ENCODE measurements around the gene ANGPTL7. TPM values are rescaled to one million over a fixed set of nuclear protein-coding genes. Genes with fewer than 3 reads are reported as not detected.

The ANGPTL7 gene
- polyA plus RNA-seq, 1 donor (not counting 4 experiments of a cell fraction or from before 2014, with no cell fraction given), result not detected

- H2AFZ ChIP-seq (ENCODE audit: control insufficient read depth, low read length), result no peak overlapping the region
- no peaks in the 10 kb centered on the region for H3K9me1 ChIP-seq (ENCODE audit: control insufficient read depth, extremely low read depth, insufficient read depth, low read length)
- H3K4me3 ChIP-seq (ENCODE audit: control insufficient read depth in 2 of 3, extremely low read depth in 1 of 3, insufficient read depth in 2 of 3, low read depth in 1 of 3, low read length in 3 of 3), result no peak overlapping the region
- DNase-seq (ENCODE audit: low read depth, low spot score), result peak; percentile 19
- no peaks in the 10 kb centered on the region for H3K9me3 ChIP-seq (ENCODE audit: control insufficient read depth, low read depth, low read length)
- no peak overlapping the region for H3K27ac ChIP-seq (ENCODE audit: control insufficient read depth, insufficient read depth, low read length)
- dilution Hi-C loops (cut with MboI; ENCODE audit: extremely low pct_ligation_motif_present, low sequenced_read_pairs), result no loop called here
- TF ChIP-seq EZH2 (IDR thresholded peaks at IDR 0.05; ENCODE audit: low read length), result no peak
- H3K36me3 ChIP-seq (ENCODE audit: control insufficient read depth in 2 of 2, extremely low read depth in 1 of 2, insufficient read depth in 2 of 2, low read length in 2 of 2), result peaks cover 16 to 26% of the 10 kb centered on the region in 2 experiments
- no peaks in the 10 kb centered on the region for H4K20me1 ChIP-seq (ENCODE audit: control insufficient read depth, extremely low read depth, insufficient read depth, low read length)
- no peaks in the 10 kb centered on the region for H3K27me3 ChIP-seq (ENCODE audit: control insufficient read depth, extremely low read depth, insufficient read depth, low read length)
- no peak overlapping the region for H3K9ac ChIP-seq (ENCODE audit: control insufficient read depth, extremely low read depth, insufficient read depth, low read length)
- H3K79me2 ChIP-seq (ENCODE audit: control insufficient read depth, insufficient read depth, low read length), result no peaks in the 10 kb centered on the region
- H3K4me1 ChIP-seq (ENCODE audit: control insufficient read depth, extremely low read depth, insufficient read depth, low read length), result peaks cover 39% of the 10 kb centered on the region
- H3K4me2 ChIP-seq (ENCODE audit: control insufficient read depth, extremely low read depth, insufficient read depth, low read depth, low read length), result peak overlapping the region; percentile 31
- peak; percentile 77 for FAIRE-seq
Observed at GRCh38 chr1:11147197-11147770, 41.9 kb upstream of the ANGPTL7 start.

- H3K27ac ChIP-seq (ENCODE audit: control insufficient read depth, insufficient read depth, low read length), result no peak overlapping the region
- TF ChIP-seq EZH2 (IDR thresholded peaks at IDR 0.05; ENCODE audit: low read length), result no peak
- TF ChIP-seq, protein P1, sequence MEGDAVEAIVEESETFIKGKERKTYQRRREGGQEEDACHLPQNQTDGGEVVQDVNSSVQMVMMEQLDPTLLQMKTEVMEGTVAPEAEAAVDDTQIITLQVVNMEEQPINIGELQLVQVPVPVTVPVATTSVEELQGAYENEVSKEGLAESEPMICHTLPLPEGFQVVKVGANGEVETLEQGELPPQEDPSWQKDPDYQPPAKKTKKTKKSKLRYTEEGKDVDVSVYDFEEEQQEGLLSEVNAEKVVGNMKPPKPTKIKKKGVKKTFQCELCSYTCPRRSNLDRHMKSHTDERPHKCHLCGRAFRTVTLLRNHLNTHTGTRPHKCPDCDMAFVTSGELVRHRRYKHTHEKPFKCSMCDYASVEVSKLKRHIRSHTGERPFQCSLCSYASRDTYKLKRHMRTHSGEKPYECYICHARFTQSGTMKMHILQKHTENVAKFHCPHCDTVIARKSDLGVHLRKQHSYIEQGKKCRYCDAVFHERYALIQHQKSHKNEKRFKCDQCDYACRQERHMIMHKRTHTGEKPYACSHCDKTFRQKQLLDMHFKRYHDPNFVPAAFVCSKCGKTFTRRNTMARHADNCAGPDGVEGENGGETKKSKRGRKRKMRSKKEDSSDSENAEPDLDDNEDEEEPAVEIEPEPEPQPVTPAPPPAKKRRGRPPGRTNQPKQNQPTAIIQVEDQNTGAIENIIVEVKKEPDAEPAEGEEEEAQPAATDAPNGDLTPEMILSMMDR (optimal IDR thresholded peaks at IDR 0.05 in 1 of 3, IDR thresholded peaks at IDR 0.05 in 1 of 3, conservative IDR thresholded peaks at IDR 0.05 in 1 of 3; ENCODE audit: extremely low read depth in 1 of 3, insufficient read depth in 2 of 3, low read length in 3 of 3), result no peak
- no peak for FAIRE-seq
- H3K4me3 ChIP-seq (ENCODE audit: control insufficient read depth in 2 of 3, extremely low read depth in 1 of 3, insufficient read depth in 2 of 3, low read depth in 1 of 3, low read length in 3 of 3), result no peak overlapping the region
- H4K20me1 ChIP-seq (ENCODE audit: control insufficient read depth, extremely low read depth, insufficient read depth, low read length), result no peaks in the 10 kb centered on the region
- no peak for DNase-seq (ENCODE audit: low read depth, low spot score)
- H3K4me1 ChIP-seq (ENCODE audit: control insufficient read depth, extremely low read depth, insufficient read depth, low read length), result peaks cover 24% of the 10 kb centered on the region
- dilution Hi-C loops (cut with MboI; ENCODE audit: extremely low pct_ligation_motif_present, low sequenced_read_pairs), result no loop called here
- H3K27me3 ChIP-seq (ENCODE audit: control insufficient read depth, extremely low read depth, insufficient read depth, low read length), result no peaks in the 10 kb centered on the region
- H3K79me2 ChIP-seq (ENCODE audit: control insufficient read depth, insufficient read depth, low read length), result no peaks in the 10 kb centered on the region
- H3K9ac ChIP-seq (ENCODE audit: control insufficient read depth, extremely low read depth, insufficient read depth, low read length), result no peak overlapping the region
- no peaks in the 10 kb centered on the region for H3K9me3 ChIP-seq (ENCODE audit: control insufficient read depth, low read depth, low read length)
- H3K9me1 ChIP-seq (ENCODE audit: control insufficient read depth, extremely low read depth, insufficient read depth, low read length), result no peaks in the 10 kb centered on the region
- no peak overlapping the region for H2AFZ ChIP-seq (ENCODE audit: control insufficient read depth, low read length)
- peaks cover 16 to 25% of the 10 kb centered on the region in 2 experiments for H3K36me3 ChIP-seq (ENCODE audit: control insufficient read depth in 2 of 2, extremely low read depth in 1 of 2, insufficient read depth in 2 of 2, low read length in 2 of 2)
- H3K4me2 ChIP-seq (ENCODE audit: control insufficient read depth, extremely low read depth, insufficient read depth, low read depth, low read length), result no peak overlapping the region
Observed at GRCh38 chr1:11150326-11150725, 38.8 kb upstream of the ANGPTL7 start.

GRCh38 chr1:11151114-11151513, 38.0 kb upstream of the ANGPTL7 start:
- Histone ChIP-seq H3K9me1 (ENCODE audit: control insufficient read depth, extremely low read depth, insufficient read depth, low read length) (no peaks in the 10 kb centered on the region), H3K4me2 (ENCODE audit: control insufficient read depth, extremely low read depth, insufficient read depth, low read depth, low read length) (no peak overlapping the region), H2AFZ (ENCODE audit: control insufficient read depth, low read length) (no peak overlapping the region), H3K4me3 (ENCODE audit: control insufficient read depth in 2 of 3, extremely low read depth in 1 of 3, insufficient read depth in 2 of 3, low read depth in 1 of 3, low read length in 3 of 3) (no peak overlapping the region), H3K36me3 (ENCODE audit: control insufficient read depth in 2 of 2, extremely low read depth in 1 of 2, insufficient read depth in 2 of 2, low read length in 2 of 2) (peaks cover 14 to 25% of the 10 kb centered on the region in 2 experiments), H4K20me1 (ENCODE audit: control insufficient read depth, extremely low read depth, insufficient read depth, low read length) (no peaks in the 10 kb centered on the region), H3K9ac (ENCODE audit: control insufficient read depth, extremely low read depth, insufficient read depth, low read length) (no peak overlapping the region), H3K9me3 (ENCODE audit: control insufficient read depth, low read depth, low read length) (no peaks in the 10 kb centered on the region), H3K27ac (ENCODE audit: control insufficient read depth, insufficient read depth, low read length) (no peak overlapping the region), H3K27me3 (ENCODE audit: control insufficient read depth, extremely low read depth, insufficient read depth, low read length) (no peaks in the 10 kb centered on the region), H3K79me2 (ENCODE audit: control insufficient read depth, insufficient read depth, low read length) (no peaks in the 10 kb centered on the region), H3K4me1 (ENCODE audit: control insufficient read depth, extremely low read depth, insufficient read depth, low read length) (peaks cover 24% of the 10 kb centered on the region)
- DNase-seq (ENCODE audit: low read depth, low spot score), result no peak
- TF ChIP-seq, protein P1 (optimal IDR thresholded peaks at IDR 0.05 in 1 of 3, IDR thresholded peaks at IDR 0.05 in 1 of 3, conservative IDR thresholded peaks at IDR 0.05 in 1 of 3; ENCODE audit: extremely low read depth in 1 of 3, insufficient read depth in 2 of 3, low read length in 3 of 3), result no peak
- no peak for TF ChIP-seq EZH2 (IDR thresholded peaks at IDR 0.05; ENCODE audit: low read length)
- no peak for FAIRE-seq
- dilution Hi-C loops (cut with MboI; ENCODE audit: extremely low pct_ligation_motif_present, low sequenced_read_pairs), result no loop called here
